Stomach (tissue), 9 donors: ENCODE measurements around the gene LSM3. TPM values are rescaled to one million over a fixed set of nuclear protein-coding genes. Genes with fewer than 3 reads are reported as not detected.

Experiments used
- DNase-seq, 2 donors: peaks; one replicate each; pipeline versions ENCODE4 v3.0.0 to v3.0.0-alpha.2; 2013 to 2019
- H3K27ac ChIP-seq, 5 donors: fragments of 200-600 bp in 4 of 5; sonication (generic) in 4 of 5; one replicate each; pipeline ENCODE4 v1.5.1; 2013 to 2019; ENCODE audit warnings: mild to moderate bottlenecking in 1 of 5, moderate library complexity in 1 of 5
- H3K27me3 ChIP-seq, 3 donors: fragments of 200-600 bp; sonication (generic); one replicate each; pipeline ENCODE4 v1.5.1; 2017 to 2019; ENCODE audit warnings: mixed run types in 1 of 3
- H3K36me3 ChIP-seq, 4 donors: fragments of 200-600 bp; sonication (generic); 1 replicate in 3 of 4; 2 replicates in 1 of 4; pipeline ENCODE4 v1.5.1; 2016 to 2019
- H3K4me1 ChIP-seq, 4 donors: fragments of 200-600 bp; sonication (generic); one replicate each; pipeline ENCODE4 v1.5.1; 2016 to 2019
- H3K4me3 ChIP-seq, 4 donors: fragments of 200-600 bp; sonication (generic) in 3 of 4; one replicate each; pipeline ENCODE4 v1.5.1; 2016 to 2019; ENCODE audit warnings: mild to moderate bottlenecking in 1 of 4
- H3K9me3 ChIP-seq, 4 donors: fragments of 200-600 bp; sonication (generic); one replicate each; pipeline ENCODE4 v1.5.1; 2016 to 2019
- CTCF ChIP-seq, 7 experiments: fragments of 450-650 bp in 4 of 7; fragments of 200-600 bp in 3 of 7; sonication (generic) in 3 of 7; IDR thresholded peaks; one replicate each; pipeline ENCODE4 v1.5.1; 2016 to 2019; ENCODE audit warnings: antibody characterized with exemption in 7 of 7, control low read depth in 2 of 7, mild to moderate bottlenecking in 1 of 7
- EP300 ChIP-seq: sonication (generic); formaldehyde crosslinking; IDR thresholded peaks from one replicate; pipeline ENCODE4 v1.6.1; 2017; ENCODE audit warnings: antibody characterized with exemption
- POLR2A ChIP-seq, 4 donors: fragments of 450-650 bp; IDR thresholded peaks; one replicate each; pipeline ENCODE4 v1.6.1; 2016; ENCODE audit warnings: antibody characterized with exemption in 4 of 4, control low read depth in 2 of 4, mild to moderate bottlenecking in 1 of 4, moderate library complexity in 1 of 4
- POLR2AphosphoS5 ChIP-seq, 3 donors: sonication (generic); formaldehyde crosslinking; IDR thresholded peaks; one replicate each; pipeline ENCODE4 v1.6.1; 2016; ENCODE audit warnings: antibody characterized with exemption in 3 of 3
- WGBS, 5 donors: extraction: QIAGEN DNeasy Blood & Tissue Kit in 3 of 5; methylation state at CpG; one replicate each; pipeline versions ENCODE4 v1.1.5 to v1.1.7; 2013 to 2018; 5-methylcytosine and 5-hydroxymethylcytosine counted together
- intact Hi-C: fragments of 100-400 bp; cut with DNase I; formaldehyde crosslinking; loops from one replicate; pipeline ENCODE4 v1.15.1; 2023; ENCODE audit warnings: low total_unique reads
- polyA plus RNA-seq, 3 donors: library from polyadenylated mRNA; stranded (reverse); fragments of 200-250 nt; gene quantifications; one replicate each; pipeline ENCODE4 v1.2.3, GENCODE V29; 2013
- total RNA-seq, 5 donors: library from RNA; depleted of rRNA; stranded (reverse); fragments of >200 nt; gene quantifications; one replicate each; pipeline versions ENCODE4 v1.1.0 to v1.2.3, GENCODE V29; 2014 to 2016
- donor health status: healthy with polysubstance abuse.
- donor health status: Bipolar disorder and iron deficiency.
- donor health status: healthy.

The LSM3 gene
- total and polyA plus RNA-seq, 8 donors, result 2.2 to 15.0 (median 11.0) TPM

- H3K36me3 ChIP-seq, result peaks cover 25 to 95% (median 93%) of the 10 kb centered on the region in 4 donors
- H3K9me3 ChIP-seq, result no peaks in the 10 kb centered on the region
- no peak overlapping the region for H3K4me3 ChIP-seq
- no peaks in the 10 kb centered on the region for H3K27me3 ChIP-seq
- 71 to 92% (median 90%) methylated on average over 4 of the region's 4 CpGs for WGBS, 5 donors
- DNase-seq, result no peak
- no peak for TF ChIP-seq EP300
- no peak overlapping the region for H3K27ac ChIP-seq
- no peaks in the 10 kb centered on the region for H3K4me1 ChIP-seq
- intact Hi-C loops, result no loop called here
These were observed 25.7 kb upstream of the LSM3 start for GRCh38 chr3:14152963-14153355.

DNA sequence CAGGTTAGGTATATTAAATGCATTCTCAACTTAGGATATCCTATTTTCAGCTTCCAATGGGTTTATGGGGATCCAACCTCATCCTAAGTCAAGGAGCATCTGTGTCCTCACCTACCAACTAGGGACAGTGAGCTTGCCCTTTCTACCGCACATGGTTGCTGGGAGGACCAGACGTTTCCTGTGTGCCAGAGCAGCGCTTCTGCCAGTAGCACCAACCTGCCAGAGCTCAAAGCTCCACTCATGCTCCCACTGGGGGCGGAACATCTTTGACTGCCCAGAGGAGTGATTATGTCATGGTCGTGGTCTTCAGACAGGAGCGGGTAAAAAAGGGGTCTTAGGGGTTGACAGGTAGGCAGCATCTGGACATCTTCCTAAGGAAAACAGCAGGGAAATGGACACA, 25.0 kb upstream of the LSM3 start:
- WGBS, 5 donors, result 92 to 95% (median 92%) methylated on average over 6 of the region's 6 CpGs
- no peak overlapping the region for H3K27ac ChIP-seq
- no peak for DNase-seq
- intact Hi-C loops, result no loop called here
- TF ChIP-seq EP300 (no peak), CTCF (IDR thresholded peaks at IDR 0.05) (no peak), POLR2AphosphoS5 (IDR thresholded peaks at IDR 0.05) (no peak), POLR2A (IDR thresholded peaks at IDR 0.05) (no peak)
- no peaks in the 10 kb centered on the region for H3K9me3 ChIP-seq
- no peaks in the 10 kb centered on the region for H3K27me3 ChIP-seq
- peaks cover 32 to 95% (median 93%) of the 10 kb centered on the region in 4 donors for H3K36me3 ChIP-seq
- H3K4me3 ChIP-seq, result no peak overlapping the region
- H3K4me1 ChIP-seq, result no peaks in the 10 kb centered on the region

DNA sequence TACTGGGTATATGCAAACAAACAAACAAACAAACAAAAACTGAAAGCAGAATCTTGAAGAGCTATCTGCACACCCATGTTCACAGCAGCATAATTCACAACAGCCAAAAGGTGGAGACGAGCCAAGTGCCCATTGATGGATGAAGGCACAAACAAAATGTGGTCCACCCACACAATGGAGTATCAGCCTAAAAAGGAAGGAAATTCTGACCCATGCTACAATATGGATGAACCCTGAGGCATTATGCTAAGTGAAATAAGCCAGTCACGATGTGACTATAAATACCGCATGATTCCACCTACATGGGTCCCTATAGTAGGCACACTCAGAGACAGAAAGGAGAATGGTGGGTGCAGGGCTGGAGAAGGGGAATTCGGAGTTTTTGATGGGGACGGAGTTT, 24.3 kb upstream of the LSM3 start:
- no peaks in the 10 kb centered on the region for H3K27me3 ChIP-seq
- no peaks in the 10 kb centered on the region for H3K9me3 ChIP-seq
- TF ChIP-seq POLR2A (IDR thresholded peaks at IDR 0.05), result no peak
- no peak for TF ChIP-seq EP300
- TF ChIP-seq CTCF (IDR thresholded peaks at IDR 0.05), result no peak
- no peak for TF ChIP-seq POLR2AphosphoS5 (IDR thresholded peaks at IDR 0.05)
- intact Hi-C loops, result no loop called here
- no peak overlapping the region for H3K4me3 ChIP-seq
- no peak overlapping the region for H3K27ac ChIP-seq
- DNase-seq, result no peak
- WGBS, 5 donors, result 86 to 94% (median 92%) methylated on average over 5 of the region's 5 CpGs
- H3K4me1 ChIP-seq, result no peaks in the 10 kb centered on the region
- peaks cover 38 to 98% (median 94%) of the 10 kb centered on the region in 4 donors for H3K36me3 ChIP-seq

GRCh38 chr3:14154895-14155440, 23.6 kb upstream of the LSM3 start:
- no peaks in the 10 kb centered on the region for H3K9me3 ChIP-seq
- intact Hi-C loops, result no loop called here
- peaks cover 45 to 100% (median 97%) of the 10 kb centered on the region in 4 donors for H3K36me3 ChIP-seq
- no peak overlapping the region for H3K4me3 ChIP-seq
- WGBS, 5 donors, result 86 to 95% (median 90%) methylated on average over 7 of the region's 7 CpGs
- DNase-seq, result no peak
- H3K4me1 ChIP-seq, result no peaks in the 10 kb centered on the region
- H3K27ac ChIP-seq, result no peak overlapping the region
- H3K27me3 ChIP-seq, result no peaks in the 10 kb centered on the region
- no peak for TF ChIP-seq CTCF (IDR thresholded peaks at IDR 0.05)

DNA sequence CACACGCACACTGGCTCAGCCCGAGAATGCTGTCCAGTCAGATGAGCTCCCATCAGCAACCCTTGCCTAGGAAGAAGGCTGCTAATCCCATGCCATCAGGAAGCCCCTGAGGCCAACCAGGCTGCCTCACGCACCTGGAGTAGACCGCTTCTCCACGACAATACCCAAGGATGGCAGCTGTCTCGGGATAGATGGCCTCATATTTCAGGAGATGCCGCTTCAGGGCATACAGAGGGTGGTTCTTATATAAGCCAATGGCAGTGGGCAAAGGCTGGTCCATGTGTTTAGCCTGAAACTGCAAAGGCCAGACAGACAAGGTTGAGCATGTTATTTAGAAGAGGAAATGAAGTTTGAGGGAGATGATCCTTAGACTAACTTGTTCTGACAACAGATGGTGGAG, 22.4 kb upstream of the LSM3 start:
- H3K9me3 ChIP-seq, result peaks cover 0 to 4% (median 2%) of the 10 kb centered on the region in 4 donors
- TF ChIP-seq CTCF (IDR thresholded peaks at IDR 0.05) (no peak), POLR2A (IDR thresholded peaks at IDR 0.05) (no peak), POLR2AphosphoS5 (IDR thresholded peaks at IDR 0.05) (no peak), EP300 (no peak)
- intact Hi-C loops, result no loop called here
- no peak overlapping the region for H3K4me3 ChIP-seq
- H3K4me1 ChIP-seq, result no peaks in the 10 kb centered on the region
- H3K27ac ChIP-seq, result no peak overlapping the region
- 90 to 98% (median 97%) methylated on average over 7 of the region's 7 CpGs for WGBS, 5 donors
- no peak for DNase-seq
- H3K36me3 ChIP-seq, result peaks cover 56 to 100% (median 97%) of the 10 kb centered on the region in 4 donors
- H3K27me3 ChIP-seq, result no peaks in the 10 kb centered on the region
